Endothelial cell of umbilical vein (primary cell): ENCODE results near the gene TUBGCP4. TPM values are rescaled to one million over a fixed set of nuclear protein-coding genes. Genes with fewer than 3 reads are reported as not detected.

Source experiments
- BruUV-seq: library from RNA; stranded (reverse); fragments of 400-500 nt; replicated peaks from 2 replicates; lab custom pipeline; 2021; lab: Mats Ljungman, UMichigan
- CTCF ChIA-PET: fragments of 300-600, 350-600 bp; sonication (Branson Sonifier 250); formaldehyde crosslinking; loops from one replicate; lab custom pipeline; 2021; ENCODE audit warnings: antibody characterized with exemption, inconsistent platforms; lab: Charles Lee
- POLR2A ChIA-PET: fragments of 300-600, 350-600 bp; sonication (Branson Sonifier 250); formaldehyde crosslinking; loops from one replicate; lab custom pipeline; 2021; ENCODE audit warnings: antibody characterized with exemption, inconsistent platforms; lab: Charles Lee
- DNase-seq: peaks from one replicate; pipeline ENCODE4 v3.0.0-alpha.2; 2011; ENCODE audit warnings: low read depth, low spot score
- FAIRE-seq: peaks from 2 replicates; lab custom pipeline; 2011; peaks lifted over from hg19 to GRCh38; lab: Jason Lieb, UNC
- H2AFZ ChIP-seq: 2 replicates; pipeline ENCODE4 v1.6.0; 2012; ENCODE audit warnings: low read depth, low read length, control low read depth, inconsistent platforms
- H3K27ac ChIP-seq: 2 replicates; pipeline ENCODE4 v1.5.1; 2011; ENCODE audit warnings: low read depth, mild to moderate bottlenecking, control low read depth, low read length, moderate library complexity; ENCODE audit not compliant: insufficient read depth
- H3K27me3 ChIP-seq, 2 experiments: 2 replicates each; pipeline versions ENCODE4 v1.6.0 to v1.6.1; 2011; ENCODE audit warnings: low read length in 2 of 2, mixed read lengths in 1 of 2; ENCODE audit not compliant: control insufficient read depth in 2 of 2, insufficient read depth in 2 of 2
- H3K36me3 ChIP-seq, 2 experiments: 2 replicates in 1 of 2; 3 replicates in 1 of 2; pipeline ENCODE4 v1.5.1; 2011; ENCODE audit warnings: low read length in 2 of 2, mild to moderate bottlenecking in 1 of 2, moderate library complexity in 1 of 2; ENCODE audit not compliant: control insufficient read depth in 2 of 2, insufficient read depth in 2 of 2; ENCODE audit errors: extremely low read depth in 1 of 2
- H3K4me1 ChIP-seq: 3 replicates; pipeline ENCODE4 v1.5.1; 2011; ENCODE audit warnings: mild to moderate bottlenecking, low read length; ENCODE audit not compliant: control insufficient read depth, insufficient read depth; ENCODE audit errors: extremely low read depth
- H3K4me2 ChIP-seq: 2 replicates; pipeline ENCODE4 v1.6.1; 2011; ENCODE audit warnings: low read length, control low read depth, mixed read lengths; ENCODE audit not compliant: insufficient read depth
- H3K4me3 ChIP-seq, 3 experiments: fragments of 200-600 bp in 1 of 3; sonication (generic), shearing (Covaris generic) in 1 of 3; replicated peaks in 1 of 3; 2 replicates each; pipeline ENCODE4 v1.5.1; 2011 to 2016; ENCODE audit warnings: control low read depth in 3 of 3, low read length in 3 of 3, mild to moderate bottlenecking in 2 of 3, inconsistent platforms in 1 of 3, low read depth in 1 of 3, moderate library complexity in 1 of 3; ENCODE audit not compliant: insufficient read depth in 1 of 3
- H3K79me2 ChIP-seq: 2 replicates; pipeline ENCODE4 v1.6.0; 2012; ENCODE audit warnings: low read length, inconsistent platforms; ENCODE audit not compliant: control insufficient read depth, insufficient read depth
- H3K9ac ChIP-seq: replicated peaks from 2 replicates; pipeline ENCODE3; 2011; ENCODE audit warnings: low read length, control low read depth; ENCODE audit not compliant: insufficient read depth; ENCODE audit errors: extremely low read depth
- H3K9me1 ChIP-seq: replicated peaks from 3 replicates; pipeline ENCODE4 v1.6.0; 2011; ENCODE audit warnings: mild to moderate bottlenecking, low read length; ENCODE audit not compliant: control insufficient read depth, insufficient read depth; ENCODE audit errors: extremely low read depth
- H3K9me3 ChIP-seq: replicated peaks from 2 replicates; pipeline ENCODE4 v1.5.1; 2012; ENCODE audit warnings: low read length, inconsistent platforms; ENCODE audit not compliant: control insufficient read depth, insufficient read depth
- H4K20me1 ChIP-seq: replicated peaks from 2 replicates; pipeline ENCODE3; 2011; ENCODE audit warnings: mild to moderate bottlenecking, low read length; ENCODE audit not compliant: control insufficient read depth, insufficient read depth; ENCODE audit errors: extremely low read depth
- EZH2 ChIP-seq: IDR thresholded peaks from 2 replicates; pipeline ENCODE4 v1.6.1; 2012; ENCODE audit warnings: borderline replicate concordance, low read depth, mild to moderate bottlenecking, moderate library complexity, low read length, inconsistent platforms; ENCODE audit not compliant: severe bottlenecking
- FOS ChIP-seq: IDR thresholded peaks from 2 replicates; pipeline ENCODE4 v1.6.1; 2011; ENCODE audit warnings: mild to moderate bottlenecking, low read length, moderate library complexity, borderline replicate concordance; ENCODE audit not compliant: insufficient read depth
- GATA2 ChIP-seq: IDR thresholded peaks from 2 replicates; pipeline ENCODE4 v1.7.0; 2011; ENCODE audit warnings: low read depth, mild to moderate bottlenecking, moderate library complexity, mixed read lengths, low read length; ENCODE audit not compliant: insufficient read length, insufficient read depth
- JUN ChIP-seq: IDR thresholded peaks from 2 replicates; pipeline ENCODE4 v1.6.1; 2011; ENCODE audit warnings: borderline replicate concordance, low read depth; ENCODE audit not compliant: insufficient read length, insufficient read depth
- MYC ChIP-seq: IDR thresholded peaks from one replicate; pipeline ENCODE4 v1.6.1; 2011; ENCODE audit warnings: mild to moderate bottlenecking, low read depth, low read length
- POLR2A ChIP-seq: IDR thresholded peaks from 2 replicates; pipeline ENCODE4 v1.6.1; 2012; ENCODE audit warnings: low read depth, mild to moderate bottlenecking, control low read depth, low read length
- POLR2AphosphoS5 ChIP-seq: IDR thresholded peaks from 2 replicates; pipeline ENCODE4 v1.6.1; 2012; ENCODE audit warnings: low read depth, mild to moderate bottlenecking, control low read depth, low read length, moderate library complexity; ENCODE audit not compliant: insufficient read depth
- dilution Hi-C: fragments of 300-500 bp; cut with MboI; formaldehyde crosslinking; loops from one replicate; pipeline ENCODE4 v1.15.0; 2019; ENCODE audit warnings: low sequenced_read_pairs; ENCODE audit not compliant: extremely low pct_ligation_motif_present
- intact Hi-C: fragments of 100-400 bp; cut with micrococcal nuclease; formaldehyde crosslinking; loops from one replicate; pipeline ENCODE4 v1.10.0; 2022
- polyA plus RNA-seq, 4 experiments: library from polyadenylated mRNA; depleted of rRNA in 3 of 4; stranded (reverse) in 3 of 4; unstranded in 1 of 4; fragments of >200 nt; gene quantifications; 2 replicates each; pipeline versions ENCODE4 v1.2.1 to v1.2.3, GENCODE V29; 2011 to 2012; ENCODE audit warnings: missing spikeins in 1 of 4
- total RNA-seq: library from RNA; stranded (reverse); gene quantifications from 2 replicates; pipeline ENCODE4 v1.2.3, GENCODE V29; 2021
- TF ChIP-seq, protein P1 (sequence below), 2 donors: IDR thresholded peaks; 1 replicate in 1 of 2; 2 replicates in 1 of 2; pipeline ENCODE4 v1.5.1; 2011; ENCODE audit warnings: low read length in 2 of 2, mild to moderate bottlenecking in 2 of 2, moderate library complexity in 2 of 2, control low read depth in 1 of 2, inconsistent platforms in 1 of 2, low read depth in 1 of 2; ENCODE audit not compliant: insufficient read depth in 1 of 2; ENCODE audit errors: extremely low read depth in 1 of 2
- TF ChIP-seq, protein P2 (sequence below): IDR thresholded peaks from 2 replicates; pipeline ENCODE4 v1.6.1; 2011; ENCODE audit not compliant: insufficient read depth, insufficient read length

The TUBGCP4 gene
- total and polyA plus RNA-seq, 2 donors (not counting 3 experiments of a cell fraction or from before 2014, with no cell fraction given) = 6.5 to 19.4 TPM

DNA sequence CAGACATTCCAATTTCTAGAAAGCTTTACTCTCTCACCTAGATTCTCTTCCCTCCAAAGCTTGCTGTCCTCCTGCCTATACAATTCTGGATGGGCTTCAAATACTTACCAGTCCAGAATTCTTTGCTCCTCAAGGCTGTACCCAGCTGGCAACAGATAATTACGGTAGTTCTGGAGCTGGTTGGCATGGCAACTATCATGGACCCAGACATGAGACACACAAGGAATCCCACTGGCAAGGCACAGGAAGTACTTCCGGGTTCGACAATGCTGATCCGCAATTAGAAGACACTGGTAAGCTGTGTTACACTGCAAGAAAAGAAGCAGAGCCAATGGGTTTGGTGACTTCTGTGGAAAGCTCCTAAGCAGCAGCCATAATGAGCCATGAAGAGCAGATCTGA, 37.9 kb downstream of the TUBGCP4 start:
- no peak overlapping the region for H2AFZ ChIP-seq
- peaks cover 28 to 29% of the 10 kb centered on the region in 2 experiments for H3K36me3 ChIP-seq
- dilution Hi-C loops (no loop called here), intact Hi-C loops (no loop called here)
- ChIA-PET CTCF (no interaction called here), POLR2A (no interaction called here)
- no peak overlapping the region for H3K4me2 ChIP-seq
- H3K9ac ChIP-seq = no peak overlapping the region
- H3K27me3 ChIP-seq = no peaks in the 10 kb centered on the region
- no peaks in the 10 kb centered on the region for H3K4me1 ChIP-seq
- no peaks in the 10 kb centered on the region for H3K79me2 ChIP-seq
- no peak overlapping the region for H3K4me3 ChIP-seq
- DNase-seq (no peak), FAIRE-seq (no peak)
- H3K27ac ChIP-seq = no peak overlapping the region
- H3K9me3 ChIP-seq = no peaks in the 10 kb centered on the region
- no peak for TF ChIP-seq POLR2AphosphoS5
- no TSS peak for BruUV-seq
- no peaks in the 10 kb centered on the region for H4K20me1 ChIP-seq
- H3K9me1 ChIP-seq = peaks cover 1% of the 10 kb centered on the region

DNA sequence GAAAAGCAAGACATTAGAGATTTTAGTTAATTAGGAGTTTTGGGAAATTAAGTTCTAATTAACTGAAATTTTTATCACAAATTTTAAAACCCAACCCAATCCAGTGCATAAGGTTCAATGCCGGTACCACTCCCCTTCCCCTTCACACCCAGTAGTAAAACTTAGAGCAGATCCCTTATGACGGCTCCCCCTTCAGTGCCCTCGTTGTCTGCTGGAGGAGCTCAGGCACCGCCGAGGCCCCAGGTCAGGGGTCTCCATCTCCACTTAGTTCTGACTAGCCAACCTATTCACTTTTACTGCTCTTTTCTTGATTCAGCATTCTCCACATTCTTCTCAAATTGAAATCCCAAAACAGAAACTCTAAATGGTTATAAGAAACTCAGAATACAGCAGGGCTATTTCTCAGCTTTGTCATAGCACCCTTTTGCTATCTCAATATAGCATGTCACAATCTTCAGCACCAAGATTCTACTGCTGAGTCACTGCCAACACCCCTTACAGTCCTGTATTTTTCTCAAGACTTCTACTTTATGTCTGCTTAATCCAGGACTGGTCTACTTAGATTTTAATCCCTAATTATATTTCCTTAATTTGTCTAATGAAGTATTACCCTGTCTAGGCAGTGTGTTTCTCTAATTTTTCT, 39.8 kb downstream of the TUBGCP4 start:
- no peak for DNase-seq
- CTCF ChIA-PET = no interaction called here
- Histone ChIP-seq H3K9me3 (no peaks in the 10 kb centered on the region), H3K27me3 (no peaks in the 10 kb centered on the region), H3K27ac (no peak overlapping the region), H4K20me1 (no peaks in the 10 kb centered on the region), H2AFZ (no peak overlapping the region), H3K36me3 (peaks cover 22 to 41% of the 10 kb centered on the region in 2 experiments), H3K79me2 (no peaks in the 10 kb centered on the region), H3K4me1 (no peaks in the 10 kb centered on the region), H3K4me3 (no peak overlapping the region), H3K9ac (no peak overlapping the region), H3K9me1 (peaks cover 2% of the 10 kb centered on the region), H3K4me2 (no peak overlapping the region)
- TF ChIP-seq MYC (no peak), POLR2A (no peak), EZH2 (no peak), JUN (no peak), POLR2AphosphoS5 (no peak), FOS (no peak), GATA2 (no peak)
- TF ChIP-seq, protein P1, sequence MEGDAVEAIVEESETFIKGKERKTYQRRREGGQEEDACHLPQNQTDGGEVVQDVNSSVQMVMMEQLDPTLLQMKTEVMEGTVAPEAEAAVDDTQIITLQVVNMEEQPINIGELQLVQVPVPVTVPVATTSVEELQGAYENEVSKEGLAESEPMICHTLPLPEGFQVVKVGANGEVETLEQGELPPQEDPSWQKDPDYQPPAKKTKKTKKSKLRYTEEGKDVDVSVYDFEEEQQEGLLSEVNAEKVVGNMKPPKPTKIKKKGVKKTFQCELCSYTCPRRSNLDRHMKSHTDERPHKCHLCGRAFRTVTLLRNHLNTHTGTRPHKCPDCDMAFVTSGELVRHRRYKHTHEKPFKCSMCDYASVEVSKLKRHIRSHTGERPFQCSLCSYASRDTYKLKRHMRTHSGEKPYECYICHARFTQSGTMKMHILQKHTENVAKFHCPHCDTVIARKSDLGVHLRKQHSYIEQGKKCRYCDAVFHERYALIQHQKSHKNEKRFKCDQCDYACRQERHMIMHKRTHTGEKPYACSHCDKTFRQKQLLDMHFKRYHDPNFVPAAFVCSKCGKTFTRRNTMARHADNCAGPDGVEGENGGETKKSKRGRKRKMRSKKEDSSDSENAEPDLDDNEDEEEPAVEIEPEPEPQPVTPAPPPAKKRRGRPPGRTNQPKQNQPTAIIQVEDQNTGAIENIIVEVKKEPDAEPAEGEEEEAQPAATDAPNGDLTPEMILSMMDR (IDR thresholded peaks at IDR 0.05; ENCODE audit: extremely low read depth in 1 of 2, insufficient read depth in 1 of 2, low read depth in 1 of 2, low read length in 2 of 2) = no peak
- TF ChIP-seq, protein P2, sequence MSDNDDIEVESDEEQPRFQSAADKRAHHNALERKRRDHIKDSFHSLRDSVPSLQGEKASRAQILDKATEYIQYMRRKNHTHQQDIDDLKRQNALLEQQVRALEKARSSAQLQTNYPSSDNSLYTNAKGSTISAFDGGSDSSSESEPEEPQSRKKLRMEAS = no peak
- no TSS peak for BruUV-seq
- intact Hi-C loops (no loop called here), dilution Hi-C loops (no loop called here)
- POLR2A ChIA-PET = no interaction called here
- no peak for FAIRE-seq
